COLO668 (cell line): ENCODE results near the gene TGFB2.

Source experiments
- DNase-seq: peaks from one replicate; lab custom pipeline; 2025; ENCODE audit not compliant: unreplicated experiment; lab: John Stamatoyannopoulos, UW

Gene TGFB2

GRCh38 chr1:218330043-218330623 is 15.0 kb upstream of the TGFB2 start:
- DNase-seq, result no peak

GRCh38 chr1:218332416-218332815 is 12.7 kb upstream of the TGFB2 start:
- no peak for DNase-seq

- DNase-seq, result peak; percentile 30
These were observed 8.8 kb upstream of the TGFB2 start for GRCh38 chr1:218336328-218336727.

- no peak for DNase-seq
These were observed 5.8 kb upstream of the TGFB2 start for GRCh38 chr1:218339267-218339831.

GRCh38 chr1:218341325-218341724 is 3.8 kb upstream of the TGFB2 start:
- DNase-seq, result no peak

GRCh38 chr1:218342091-218342490 is 3.0 kb upstream of the TGFB2 start:
- DNase-seq, result no peak

- peak; percentile 91 for DNase-seq
These were observed 696 bp downstream of the TGFB2 start for GRCh38 chr1:218345673-218346390.

- no peak for DNase-seq
These were observed 1.5 kb downstream of the TGFB2 start for GRCh38 chr1:218346391-218347204.

GRCh38 chr1:218347336-218347722 is 2.2 kb downstream of the TGFB2 start:
- DNase-seq, result no peak

GRCh38 chr1:218347723-218348627 is 2.8 kb downstream of the TGFB2 start:
- DNase-seq, result no peak

GRCh38 chr1:218348628-218349071 is 3.5 kb downstream of the TGFB2 start:
- no peak for DNase-seq

GRCh38 chr1:218349348-218350034 is 4.4 kb downstream of the TGFB2 start:
- no peak for DNase-seq

- no peak for DNase-seq
These were observed 4.9 kb downstream of the TGFB2 start for GRCh38 chr1:218350035-218350525.

- no peak for DNase-seq
These were observed 5.7 kb downstream of the TGFB2 start for GRCh38 chr1:218350801-218351266.

GRCh38 chr1:218351391-218352074 is 6.4 kb downstream of the TGFB2 start:
- DNase-seq, result no peak

GRCh38 chr1:218352075-218352438 is 6.9 kb downstream of the TGFB2 start:
- DNase-seq, result no peak

GRCh38 chr1:218353656-218354055 is 8.5 kb downstream of the TGFB2 start:
- DNase-seq, result no peak

GRCh38 chr1:218355278-218355677 is 10.1 kb downstream of the TGFB2 start:
- DNase-seq, result no peak

GRCh38 chr1:218357211-218357892 is 12.2 kb downstream of the TGFB2 start:
- DNase-seq, result no peak
